ENCODE data around the gene KCNK17. TPM values are rescaled to one million over a fixed set of nuclear protein-coding genes. Genes with fewer than 3 reads are reported as not detected.

The KCNK17 gene
- total and polyA plus RNA-seq, 9 of the 15 experiments (the other 6 are each of a cell fraction or from before 2014, with no cell fraction given), result not detected

GRCh38 chr6:39281312-39281980, 32.8 kb downstream of the KCNK17 start:
- Histone ChIP-seq H3K27ac (ENCODE audit: extremely low read depth, low read depth, low read length) (no peak overlapping the region), H2AFZ (ENCODE audit: low read depth, low read length) (no peak overlapping the region), H3K36me3 (ENCODE audit: control insufficient read depth, insufficient read depth, low read length) (no peaks in the 10 kb centered on the region), H3K9me1 (ENCODE audit: control insufficient read depth, insufficient read depth, low read length) (no peaks in the 10 kb centered on the region), H3K4me1 (replicated peaks in 1 of 2; ENCODE audit: control insufficient read depth in 2 of 2, insufficient read depth in 2 of 2, low read length in 2 of 2) (peaks cover 0 to 5% of the 10 kb centered on the region in 2 experiments; a peak in 1 of 5 replicates), H3K9ac (ENCODE audit: insufficient read depth in 1 of 2, low read depth in 2 of 2, low read length in 2 of 2) (0 out of 4 replicates have a peak overlapping the region, but pooled peaks of 1 of the 2 experiments have one; percentile 46), H3K4me2 (ENCODE audit: insufficient read depth, low read length) (no peak overlapping the region), H3K4me3 (no peak overlapping the region), H3K27me3 (ENCODE audit: control insufficient read depth in 2 of 2, insufficient read depth in 2 of 2, low read length in 2 of 2) (peaks cover 42 to 76% of the 10 kb centered on the region in 2 experiments), H3K9me3 (replicated peaks; ENCODE audit: control insufficient read depth, insufficient read depth, low read depth, low read length) (no peaks in the 10 kb centered on the region), H4K20me1 (replicated peaks; ENCODE audit: control insufficient read depth, insufficient read depth, low read length) (no peaks in the 10 kb centered on the region; the same call in 1 of the 2 replicates), H3K79me2 (ENCODE audit: control insufficient read depth, insufficient read depth, low read length) (no peaks in the 10 kb centered on the region)
- POLR2A ChIA-PET, result interaction anchor here (1.7 kb wide), 1 partner anchor 100 kb away, joined by 3 read pairs; no protein-coding TSS in a partner anchor
- DNase-seq (ENCODE audit: extremely low read depth in 1 of 4, low spot score in 3 of 4), result no peak
- TF ChIP-seq PHB2 (IDR thresholded peaks at IDR 0.05; ENCODE audit: low read depth) (no peak), CBX2 (IDR thresholded peaks at IDR 0.05; ENCODE audit: insufficient read depth, low read length, poor library complexity, severe bottlenecking) (no peak), KAT8 (IDR thresholded peaks at IDR 0.05; ENCODE audit: low read depth) (no peak), ZBTB2 (IDR thresholded peaks at IDR 0.05) (no peak), SREBF1 (IDR thresholded peaks at IDR 0.05; ENCODE audit: borderline replicate concordance, low read depth, low read length) (no peak), MYNN (IDR thresholded peaks at IDR 0.05) (no peak), MYNN (CRISPR knock-in tag; IDR thresholded peaks at IDR 0.05) (no peak), ZNF583 (CRISPR knock-in tag; IDR thresholded peaks at IDR 0.05) (no peak), IRF2 (CRISPR knock-in tag; IDR thresholded peaks at IDR 0.05) (no peak)
- in situ Hi-C loops (cut with MboI) (no loop called here), intact Hi-C loops (cut with micrococcal nuclease) (no loop called here)
- no peak for ATAC-seq
- FAIRE-seq, result no peak
- CTCF ChIA-PET (ENCODE audit: low intra/inter-chr PET ratio), result no interaction called here
- no TSS peak for BruUV-seq (replicated peaks)
- under 1% methylated on average over 11 of the region's 11 CpGs for WGBS (ENCODE audit: insufficient coverage, low coverage, missing lambda C conversion rate)

Measured in K562 (cell line).